Fibroblast of upper back skin (primary cell): ENCODE results near the gene MESP1.
A peak's percentile ranks its signal among the peaks of the same experiment; 100 is the strongest.

ENCODE experiments used
- DNase-seq: peaks from one replicate; pipeline ENCODE4 v3.0.0-alpha.2; 2013

Gene MESP1

DNA sequence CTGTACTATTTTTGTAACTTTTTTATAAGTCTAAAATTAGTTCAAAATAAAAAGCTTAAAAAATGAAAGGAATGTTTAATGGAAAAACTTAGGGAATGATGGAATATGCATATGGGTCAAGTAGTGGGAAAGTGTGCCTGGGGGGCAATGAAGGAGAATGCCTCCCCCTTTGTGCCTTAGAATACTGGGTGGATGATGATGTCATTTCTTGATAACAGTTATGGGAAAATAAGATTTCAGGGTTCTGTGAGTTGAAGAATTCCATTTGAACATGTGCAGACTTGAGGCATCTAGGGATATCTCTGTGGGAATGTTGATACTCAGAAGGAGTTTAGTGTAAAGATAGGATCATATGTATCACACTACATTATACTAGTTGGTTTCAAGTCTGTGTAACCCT is 46.6 kb downstream of the MESP1 start:
- DNase-seq, result peak; percentile 2
